Stomach smooth muscle (tissue), 2 donors: ENCODE data around the gene ITIH3.

ENCODE experiments used
- H3K27ac ChIP-seq: one replicate; pipeline ENCODE4 v1.7.0; 2013; ENCODE audit warnings: mild to moderate bottlenecking, low read length, inconsistent platforms
- H3K27me3 ChIP-seq, 2 donors: one replicate each; pipeline ENCODE4 v1.7.0; 2013; ENCODE audit warnings: low read length in 2 of 2; ENCODE audit not compliant: insufficient read depth in 2 of 2, control insufficient read depth in 1 of 2
- H3K36me3 ChIP-seq, 2 donors: one replicate each; pipeline ENCODE4 v1.7.0; 2013; ENCODE audit warnings: low read length in 2 of 2; ENCODE audit not compliant: control insufficient read depth in 2 of 2, insufficient read depth in 2 of 2
- H3K4me1 ChIP-seq: one replicate; pipeline ENCODE4 v1.7.0; 2013; ENCODE audit warnings: low read length; ENCODE audit not compliant: control insufficient read depth, insufficient read depth
- H3K4me3 ChIP-seq, 2 donors: one replicate each; pipeline ENCODE4 v1.7.0; 2013; ENCODE audit warnings: low read length in 2 of 2
- H3K9ac ChIP-seq, 2 donors: one replicate each; pipeline ENCODE4 v1.7.0; 2013; ENCODE audit warnings: low read length in 2 of 2, mild to moderate bottlenecking in 1 of 2
- H3K9me3 ChIP-seq, 2 donors: one replicate each; pipeline ENCODE4 v1.7.0; 2013; ENCODE audit warnings: low read length in 2 of 2; ENCODE audit not compliant: control insufficient read depth in 2 of 2
- donor health status: healthy.
- donor health status: Pancreatic carcinoma.

The ITIH3 gene

GRCh38 chr3:52830535-52831258, 36.1 kb downstream of the ITIH3 start, which contains the start of gene ITIH4:
TSS of gene ITIH4 (minus strand) at chr3:52830672. CDS start at chr3:52830642, 30 bp downstream.
- no peaks in the 10 kb centered on the region for H3K9me3 ChIP-seq
- peaks cover 29% of the 10 kb centered on the region for H3K4me1 ChIP-seq
- H3K27ac ChIP-seq: no peak within 1 kb of the TSS
- H3K27me3 ChIP-seq: no peaks in the 10 kb centered on the region
- H3K4me3 ChIP-seq: peak within 1 kb of the TSS in 1 of 2 donors; percentile 8
- no peaks in the 10 kb centered on the region for H3K36me3 ChIP-seq
- H3K9ac ChIP-seq: no peak within 1 kb of the TSS

DNA sequence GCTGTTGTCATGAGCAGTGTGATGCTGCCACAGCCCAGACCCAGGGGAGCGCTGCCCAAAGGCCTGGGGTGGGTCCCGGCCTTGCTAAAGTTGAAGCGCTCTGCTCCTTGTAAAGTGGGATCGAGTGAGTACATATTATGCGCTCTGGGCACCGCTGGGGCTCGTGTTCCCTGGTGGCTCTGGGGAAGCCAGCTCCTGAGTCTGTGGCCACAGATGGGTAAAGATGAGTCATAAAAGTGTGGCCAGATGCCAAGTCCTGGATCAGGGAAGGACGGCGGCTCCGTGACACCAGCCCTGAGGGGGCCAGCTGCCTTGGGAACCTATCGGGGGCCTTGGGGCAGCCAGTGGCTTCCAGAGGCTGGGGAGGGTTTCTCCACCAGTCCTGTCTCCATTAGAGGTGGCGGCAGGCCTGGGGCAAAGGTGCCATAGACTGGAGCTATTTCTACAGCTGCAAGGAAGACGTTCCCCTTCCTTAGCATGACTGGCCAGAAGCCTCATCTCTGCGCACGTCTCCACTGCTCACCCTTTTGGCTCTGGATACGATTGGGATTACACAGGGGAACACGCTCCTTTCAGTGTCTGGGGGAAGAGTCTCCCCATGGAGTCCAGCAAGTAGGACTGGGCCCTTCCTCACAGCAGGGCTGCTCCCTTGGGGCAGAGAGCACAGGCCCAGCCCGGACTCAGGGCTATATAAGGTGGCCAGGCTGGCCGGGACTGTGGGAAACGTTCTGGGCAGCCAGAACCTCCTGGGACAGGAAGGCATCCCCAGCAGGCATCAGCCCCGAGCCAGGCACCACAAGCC, 37.1 kb downstream of the ITIH3 start:
- peak overlapping the region in 1 of 2 donors; percentile 8 for H3K4me3 ChIP-seq
- no peaks in the 10 kb centered on the region for H3K9me3 ChIP-seq
- H3K9ac ChIP-seq: no peak overlapping the region
- H3K27ac ChIP-seq: no peak overlapping the region
- H3K4me1 ChIP-seq: peaks cover 34% of the 10 kb centered on the region
- H3K36me3 ChIP-seq: no peaks in the 10 kb centered on the region
- no peaks in the 10 kb centered on the region for H3K27me3 ChIP-seq

GRCh38 chr3:52833202-52833601, 38.6 kb downstream of the ITIH3 start:
- H3K9ac ChIP-seq: no peak overlapping the region
- H3K9me3 ChIP-seq: no peaks in the 10 kb centered on the region
- H3K36me3 ChIP-seq: peaks cover 0 to under 1% of the 10 kb centered on the region in 2 donors
- H3K27ac ChIP-seq: no peak overlapping the region
- H3K27me3 ChIP-seq: no peaks in the 10 kb centered on the region
- peaks cover 34% of the 10 kb centered on the region for H3K4me1 ChIP-seq
- H3K4me3 ChIP-seq: peak overlapping the region in 1 of 2 donors; percentile 15

GRCh38 chr3:52834871-52835501, 40.4 kb downstream of the ITIH3 start, which contains the start of gene MUSTN1:
TSS of gene MUSTN1 (minus strand) at chr3:52835019. CDS start at chr3:52834948, 71 bp downstream.
- Histone ChIP-seq H3K9me3 (no peaks in the 10 kb centered on the region), H3K4me1 (peaks cover 34% of the 10 kb centered on the region), H3K4me3 (peak within 1 kb of the TSS in 1 of 2 donors; percentile 61), H3K9ac (peak within 1 kb of the TSS in 1 of 2 donors; percentile 51), H3K27me3 (no peaks in the 10 kb centered on the region), H3K27ac (peak within 1 kb of the TSS; percentile 70), H3K36me3 (peaks cover 0 to 11% of the 10 kb centered on the region in 2 donors)

DNA sequence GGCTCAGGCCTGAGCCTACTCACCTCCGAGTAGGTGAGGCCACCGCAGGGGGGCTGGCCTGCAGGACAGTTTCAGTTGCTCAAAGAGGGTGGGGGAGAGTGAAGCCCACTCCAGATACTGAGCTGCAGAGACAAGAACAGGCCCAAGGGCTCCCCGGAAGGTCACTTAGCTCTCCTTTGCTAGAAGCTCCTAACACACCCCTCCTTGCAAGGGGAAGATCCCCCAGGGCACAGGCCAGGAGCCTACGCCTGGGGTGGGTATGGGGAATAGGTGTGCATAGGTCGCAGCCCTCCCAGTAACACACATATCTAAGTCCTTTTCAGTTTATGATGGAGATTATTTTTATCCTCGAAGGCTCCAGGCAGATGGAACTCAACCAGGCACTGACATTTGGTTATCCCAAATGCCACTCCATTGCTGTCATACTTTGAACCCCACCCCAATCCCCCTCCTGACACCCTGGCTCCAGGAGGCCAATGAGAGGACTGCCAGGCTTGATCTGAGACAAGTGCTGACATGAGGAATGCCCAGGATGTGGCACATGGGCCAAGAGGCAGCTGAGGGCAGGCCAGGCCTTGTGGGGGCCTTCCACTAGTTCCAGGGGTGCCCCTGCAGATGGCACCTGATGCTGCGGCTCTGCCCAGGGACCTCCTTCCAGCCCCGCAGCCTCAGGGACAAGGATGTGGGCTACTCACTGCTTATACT, 41.3 kb downstream of the ITIH3 start:
- Histone ChIP-seq H3K4me3 (peak overlapping the region in 1 of 2 donors; percentile 22), H3K36me3 (peaks cover 0 to 16% of the 10 kb centered on the region in 2 donors), H3K9me3 (no peaks in the 10 kb centered on the region)

DNA sequence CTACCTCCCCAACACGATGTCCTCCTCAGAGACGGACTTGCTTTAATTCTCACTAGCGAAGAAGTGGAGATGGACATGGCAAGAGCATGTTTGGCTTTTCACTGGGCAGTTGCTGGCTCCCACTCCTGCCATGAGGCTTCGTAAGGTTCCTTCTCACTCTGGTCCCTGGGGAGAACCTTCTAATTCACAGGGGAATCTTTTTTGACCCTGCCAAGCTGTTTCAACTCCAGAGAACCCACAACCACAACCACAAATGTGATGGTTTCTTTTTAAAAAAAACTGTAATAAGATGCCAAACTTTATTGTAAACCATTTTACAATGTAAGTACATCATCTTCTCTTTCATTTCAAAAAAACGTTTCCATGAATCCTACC, 41.9 kb downstream of the ITIH3 start:
- Histone ChIP-seq H3K27ac (peak overlapping the region; percentile 70), H3K27me3 (no peaks in the 10 kb centered on the region), H3K4me1 (peaks cover 28% of the 10 kb centered on the region), H3K9me3 (no peaks in the 10 kb centered on the region), H3K4me3 (no peak overlapping the region), H3K36me3 (peaks cover 3 to 21% of the 10 kb centered on the region in 2 donors), H3K9ac (no peak overlapping the region)

More for the DNA sequence above, 41.3 kb downstream of the ITIH3 start:
- Histone ChIP-seq H3K27ac (peak overlapping the region; percentile 70), H3K4me1 (peaks cover 33% of the 10 kb centered on the region), H3K9ac (no peak overlapping the region), H3K27me3 (no peaks in the 10 kb centered on the region)

DNA sequence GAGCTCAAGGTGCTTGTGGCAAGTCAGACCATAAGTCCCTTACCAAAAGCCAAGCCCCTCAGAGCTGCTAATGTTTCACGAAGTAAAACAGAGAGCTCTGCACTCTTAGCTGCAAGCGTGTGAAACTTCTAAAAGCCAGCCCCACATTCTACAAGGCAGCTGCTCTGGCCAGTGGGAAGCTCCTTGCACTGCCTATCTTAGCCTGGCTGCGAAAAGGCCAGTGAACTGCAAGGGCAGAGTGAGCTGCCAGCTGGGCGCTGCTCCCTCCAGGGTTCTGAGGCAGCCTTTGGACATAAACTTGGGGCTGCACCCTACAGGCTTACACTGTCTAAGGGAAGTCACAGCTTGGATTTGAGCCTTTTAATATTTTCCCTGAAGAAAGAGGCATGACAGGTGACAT, 42.4 kb downstream of the ITIH3 start:
- Histone ChIP-seq H3K27ac (no peak overlapping the region), H3K27me3 (no peaks in the 10 kb centered on the region), H3K4me3 (no peak overlapping the region), H3K9me3 (no peaks in the 10 kb centered on the region), H3K4me1 (peaks cover 22% of the 10 kb centered on the region), H3K9ac (no peak overlapping the region), H3K36me3 (peaks cover 8 to 24% of the 10 kb centered on the region in 2 donors)

DNA sequence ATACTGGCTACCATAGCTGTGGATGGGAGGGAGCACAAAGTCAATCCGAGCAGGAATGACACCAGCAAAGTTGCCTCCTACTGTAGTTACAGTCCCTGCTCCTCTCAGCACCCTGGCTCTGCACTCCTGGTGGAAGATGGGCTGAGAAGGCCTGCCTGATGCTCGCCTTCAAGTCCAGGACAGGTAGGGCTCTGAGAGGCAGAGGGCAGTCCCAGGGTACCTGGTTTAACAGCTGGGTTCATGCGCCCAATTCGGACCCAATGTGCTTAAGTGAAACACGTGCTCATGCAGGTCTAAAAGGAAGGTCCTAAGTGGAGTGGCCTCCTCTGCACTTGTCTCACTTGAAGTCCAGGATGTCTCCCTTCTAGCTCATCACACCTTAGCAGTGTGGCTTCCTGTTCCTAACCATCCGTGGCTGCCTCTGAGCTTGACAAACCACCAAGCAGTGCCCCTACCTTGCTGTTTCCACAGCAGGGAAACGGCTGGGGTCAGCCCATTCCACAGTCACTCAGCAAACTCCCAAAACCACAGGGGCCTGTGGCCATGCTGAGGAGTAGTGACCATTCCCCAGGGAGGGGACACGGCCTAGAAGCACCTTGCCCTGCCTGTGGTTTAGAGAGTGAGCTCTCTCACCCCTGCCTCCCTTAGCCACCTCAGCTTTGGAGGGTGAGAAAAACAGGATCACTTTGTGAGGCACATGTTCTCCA, 44.1 kb downstream of the ITIH3 start:
- peaks cover 13 to 28% of the 10 kb centered on the region in 2 donors for H3K36me3 ChIP-seq
- no peak overlapping the region for H3K27ac ChIP-seq
- H3K4me3 ChIP-seq: no peak overlapping the region
- H3K27me3 ChIP-seq: no peaks in the 10 kb centered on the region
- H3K9ac ChIP-seq: no peak overlapping the region
- peaks cover 34% of the 10 kb centered on the region for H3K4me1 ChIP-seq
- H3K9me3 ChIP-seq: no peaks in the 10 kb centered on the region

DNA sequence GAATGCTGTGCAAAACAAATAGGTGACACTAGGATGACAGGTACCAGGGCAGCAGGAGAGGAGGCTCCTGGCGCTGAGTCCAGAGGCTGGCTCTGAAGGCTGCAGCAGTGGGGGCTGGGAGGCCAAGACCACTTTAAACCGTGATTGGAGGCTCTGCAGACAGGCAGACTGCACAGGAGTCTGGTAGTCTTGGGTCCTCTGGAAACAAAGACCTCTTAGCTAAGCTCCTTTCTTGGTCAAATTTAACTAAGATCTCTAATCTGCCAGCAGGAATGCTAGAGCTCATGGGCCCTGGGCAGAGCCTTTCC, 44.6 kb downstream of the ITIH3 start:
- no peak overlapping the region for H3K27ac ChIP-seq

More for the DNA sequence above, 44.6 kb downstream of the ITIH3 start:
- no peaks in the 10 kb centered on the region for H3K9me3 ChIP-seq
- no peak overlapping the region for H3K4me3 ChIP-seq
- H3K36me3 ChIP-seq: peaks cover 13 to 28% of the 10 kb centered on the region in 2 donors
- peaks cover 40% of the 10 kb centered on the region for H3K4me1 ChIP-seq
- no peaks in the 10 kb centered on the region for H3K27me3 ChIP-seq
- H3K9ac ChIP-seq: no peak overlapping the region
